Colonic mucosa (tissue), 4 donors: ENCODE results near the gene TCTN1. TPM values are rescaled to one million over a fixed set of nuclear protein-coding genes. Genes with fewer than 3 reads are reported as not detected.

Experiments
- DNase-seq: peaks from one replicate; pipeline ENCODE4 v3.0.0-alpha.2; 2020
- H3K27ac ChIP-seq: fragments of 200-600 bp; one replicate; pipeline ENCODE4 v1.8.0; 2021
- H3K27me3 ChIP-seq: fragments of 200-600 bp; one replicate; pipeline ENCODE4 v1.8.0; 2021
- H3K36me3 ChIP-seq: fragments of 200-600 bp; one replicate; pipeline ENCODE4 v1.8.0; 2021
- H3K4me1 ChIP-seq: fragments of 200-600 bp; one replicate; pipeline ENCODE4 v1.8.0; 2021; ENCODE audit warnings: mild to moderate bottlenecking
- H3K4me3 ChIP-seq: fragments of 200-600 bp; one replicate; pipeline ENCODE4 v1.8.0; 2021
- H3K9ac ChIP-seq, 2 donors: one replicate each; pipeline ENCODE4 v1.7.0; 2013; ENCODE audit warnings: control low read depth in 2 of 2, low read depth in 2 of 2, low read length in 2 of 2
- H3K9me3 ChIP-seq: fragments of 200-600 bp; one replicate; pipeline ENCODE4 v1.8.0; 2021
- CTCF ChIP-seq: fragments of 200-600 bp; IDR thresholded peaks from one replicate; pipeline ENCODE4 v1.8.0; 2022; ENCODE audit warnings: antibody characterized with exemption, mild to moderate bottlenecking
- intact Hi-C: fragments of 100-400 bp; cut with DNase I; formaldehyde crosslinking; loops from one replicate; pipeline ENCODE4 v1.14.1; 2022
- total RNA-seq, 2 donors: library from RNA; stranded (reverse); fragmentation: NEBNext Ultra II Directional in 1 of 2; extraction: Animal tissue kit (Norgen Biotek cat#: 25700) in 1 of 2; gene quantifications; one replicate each; pipeline ENCODE4 v1.2.1, GENCODE V29; 2021
- donor health status: healthy.
- donor health status: DM: no; HTN: no; CAD: no.
- donor health status: DM: no; HTN: no; CAD: no.

TCTN1 gene
- total RNA-seq, 2 donors from 2014 or later: 9.2 to 10.2 TPM

DNA sequence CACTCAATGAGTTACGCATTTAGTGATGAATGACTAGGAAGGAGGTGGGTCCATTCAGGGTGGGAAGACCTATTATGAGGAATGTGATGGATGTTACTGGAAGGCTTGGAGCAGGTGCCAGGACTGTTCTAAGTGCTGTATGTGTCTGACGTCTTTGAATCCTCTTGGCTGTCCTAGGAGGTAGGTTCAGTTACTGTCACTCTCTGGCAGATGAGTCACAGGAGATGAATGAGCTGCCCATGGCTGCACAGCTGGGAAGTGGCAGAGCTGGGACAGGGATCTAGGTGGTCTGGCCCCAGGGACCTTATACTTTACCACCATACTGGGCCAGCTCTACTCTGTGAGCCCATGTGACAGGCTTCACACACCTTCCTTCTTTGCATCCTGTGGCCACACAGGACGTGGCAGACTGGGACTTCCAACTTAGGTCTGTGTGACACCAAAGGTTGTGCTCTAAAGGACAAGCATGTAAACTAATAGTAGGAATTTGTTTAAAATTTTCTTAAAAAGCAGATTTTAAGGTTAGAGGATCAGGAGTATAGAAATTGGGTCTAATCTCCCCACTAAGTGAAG lies 24.0 kb downstream of the TCTN1 start:
- no peak overlapping the region for H3K9ac ChIP-seq
- no peaks in the 10 kb centered on the region for H3K9me3 ChIP-seq
- H3K27me3 ChIP-seq: no peaks in the 10 kb centered on the region
- no peak overlapping the region for H3K4me3 ChIP-seq
- H3K27ac ChIP-seq: no peak overlapping the region
- H3K36me3 ChIP-seq: no peaks in the 10 kb centered on the region
- no peak for DNase-seq
- TF ChIP-seq CTCF: no peak
- intact Hi-C loops: no loop called here
- no peaks in the 10 kb centered on the region for H3K4me1 ChIP-seq

- no peak overlapping the region for H3K27ac ChIP-seq
- no peak overlapping the region for H3K9ac ChIP-seq
- no peaks in the 10 kb centered on the region for H3K9me3 ChIP-seq
- DNase-seq: no peak
- H3K4me1 ChIP-seq: no peaks in the 10 kb centered on the region
- no peak for TF ChIP-seq CTCF
- intact Hi-C loops: no loop called here
- no peaks in the 10 kb centered on the region for H3K36me3 ChIP-seq
- no peaks in the 10 kb centered on the region for H3K27me3 ChIP-seq
- no peak overlapping the region for H3K4me3 ChIP-seq
Observed at GRCh38 chr12:110638796-110639195, 24.9 kb downstream of the TCTN1 start.

DNA sequence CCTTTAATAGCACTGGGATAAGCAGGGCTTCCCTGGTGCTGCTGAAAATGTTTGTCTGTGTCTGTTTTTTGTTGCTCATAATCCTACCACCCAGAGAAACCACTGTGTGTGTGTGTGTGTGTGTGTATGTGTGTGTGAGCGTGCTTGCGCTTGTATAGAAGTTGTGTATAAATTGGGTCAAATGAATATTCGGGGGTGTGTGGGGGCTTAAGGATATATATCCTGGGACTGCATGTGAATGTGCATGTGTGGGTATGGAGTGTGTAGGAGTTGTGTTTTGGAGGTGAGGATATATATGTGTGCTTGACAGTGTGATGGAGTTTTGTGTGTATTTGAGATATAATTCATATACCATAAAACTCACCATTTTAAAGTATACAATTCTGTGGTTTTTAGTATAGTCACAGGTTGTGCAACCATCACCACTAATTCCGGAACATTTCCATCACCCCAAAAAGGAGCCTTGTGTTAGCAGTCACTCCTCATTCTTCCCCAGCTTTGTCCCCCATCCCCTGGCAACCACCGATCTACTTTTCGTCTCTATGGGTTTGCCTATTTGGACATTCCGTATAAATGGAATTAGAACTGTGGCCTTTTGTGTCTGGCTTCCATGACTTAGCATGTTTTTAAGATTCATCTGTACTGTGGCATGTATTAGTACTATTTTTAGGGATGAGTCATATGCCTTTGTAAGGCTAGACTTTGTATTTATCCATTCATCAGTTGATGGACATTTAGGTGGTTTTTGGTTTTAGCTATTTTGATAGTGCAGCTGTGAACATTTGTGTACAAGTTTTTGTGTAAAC lies 25.6 kb downstream of the TCTN1 start:
- H3K27ac ChIP-seq: no peak overlapping the region
- no peak overlapping the region for H3K4me3 ChIP-seq
- no peak for DNase-seq
- H3K27me3 ChIP-seq: no peaks in the 10 kb centered on the region
- no peak overlapping the region for H3K9ac ChIP-seq
- H3K4me1 ChIP-seq: no peaks in the 10 kb centered on the region
- intact Hi-C loops: no loop called here
- no peaks in the 10 kb centered on the region for H3K9me3 ChIP-seq
- no peak for TF ChIP-seq CTCF
- H3K36me3 ChIP-seq: no peaks in the 10 kb centered on the region

DNA sequence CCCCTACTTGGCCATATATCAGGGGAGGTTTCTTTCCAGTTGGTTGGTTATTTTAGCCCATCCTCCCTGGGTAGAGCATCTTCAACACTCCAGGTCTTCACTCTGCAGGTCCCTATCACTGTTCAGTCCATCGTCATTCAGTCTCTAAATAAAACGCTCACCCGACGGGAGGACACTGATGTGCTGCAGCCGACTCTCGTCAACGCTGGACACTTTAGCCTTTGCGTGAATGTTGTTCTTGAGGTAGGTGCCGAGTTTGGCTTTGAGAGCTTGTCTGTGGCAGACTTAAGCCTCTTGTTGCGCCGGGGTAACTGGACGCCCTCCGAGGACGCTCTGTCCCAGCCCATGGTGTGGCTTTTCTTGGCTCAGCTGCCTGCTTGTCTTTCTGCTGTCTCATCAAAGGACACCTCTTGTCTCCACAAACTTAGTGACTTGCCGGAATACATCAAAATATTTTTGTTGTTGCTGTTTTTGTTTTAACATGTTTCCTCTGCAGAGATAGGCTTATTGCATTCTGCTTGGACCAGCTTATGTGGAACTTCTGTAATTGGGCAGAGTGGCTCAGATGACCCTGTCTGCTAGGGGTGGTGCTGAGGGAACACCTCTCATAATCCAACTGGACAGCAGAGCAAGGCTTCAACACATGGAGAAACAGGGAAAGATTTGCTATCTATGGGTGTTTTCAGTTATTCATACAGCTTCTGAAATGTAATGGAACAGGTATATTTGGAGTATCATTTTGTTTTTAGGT lies 26.5 kb downstream of the TCTN1 start:
- DNase-seq: no peak
- Histone ChIP-seq H3K36me3 (no peaks in the 10 kb centered on the region), H3K9ac (no peak overlapping the region), H3K9me3 (no peaks in the 10 kb centered on the region), H3K27ac (no peak overlapping the region), H3K4me3 (no peak overlapping the region), H3K27me3 (no peaks in the 10 kb centered on the region), H3K4me1 (no peaks in the 10 kb centered on the region)
- no peak for TF ChIP-seq CTCF
- intact Hi-C loops: no loop called here

DNA sequence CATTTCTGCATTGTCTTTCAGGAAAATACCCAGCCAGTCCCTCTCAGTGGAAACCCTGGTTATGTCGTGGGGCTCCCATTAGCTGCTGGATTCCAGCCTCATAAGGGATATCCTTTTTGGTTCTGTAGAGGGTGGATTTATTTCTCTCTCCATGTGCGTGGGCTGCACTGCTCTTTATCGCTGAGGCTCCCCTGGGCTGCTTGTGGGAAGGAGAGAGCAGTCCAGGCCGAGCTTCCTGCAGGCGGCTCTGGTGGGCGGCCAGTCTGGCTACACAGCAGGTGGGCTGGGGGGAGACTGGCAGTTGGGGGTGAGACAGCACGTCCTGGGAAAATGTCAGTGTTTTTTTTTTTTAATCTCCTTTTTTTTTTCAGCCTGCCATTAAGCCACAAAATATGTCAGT lies 27.6 kb downstream of the TCTN1 start:
- no peak for TF ChIP-seq CTCF
- no peaks in the 10 kb centered on the region for H3K9me3 ChIP-seq
- H3K9ac ChIP-seq: no peak overlapping the region
- no peak overlapping the region for H3K27ac ChIP-seq
- H3K4me1 ChIP-seq: no peaks in the 10 kb centered on the region
- intact Hi-C loops: no loop called here
- no peak for DNase-seq
- H3K4me3 ChIP-seq: no peak overlapping the region
- no peaks in the 10 kb centered on the region for H3K36me3 ChIP-seq
- no peaks in the 10 kb centered on the region for H3K27me3 ChIP-seq
